H1 (cell line): Measurements from ENCODE around the gene ALDH1B1. TPM values are rescaled to one million over a fixed set of nuclear protein-coding genes. Genes with fewer than 3 reads are reported as not detected.

Experiments used
- ASH2L ChIP-seq: fragments of 200-600, 300-600 bp; sonication (generic); IDR thresholded peaks from one replicate; pipeline ENCODE4 v1.7.1; 2017; ENCODE audit warnings: low read length
- BCL11A ChIP-seq, 2 experiments: IDR thresholded peaks; one replicate each; pipeline ENCODE4 v1.6.1; 2011; ENCODE audit warnings: low read depth in 2 of 2, low read length in 2 of 2, mild to moderate bottlenecking in 2 of 2
- E2F6 ChIP-seq: IDR thresholded peaks from 2 replicates; pipeline ENCODE4 v1.6.1; 2012; ENCODE audit warnings: inconsistent platforms
- HDAC2 ChIP-seq, 2 experiments: fragments of 300-600 bp in 1 of 2; sonication (generic) in 1 of 2; IDR thresholded peaks; 2 replicates each; pipeline ENCODE4 v1.6.1; 2011 to 2012; ENCODE audit warnings: low read depth in 2 of 2, low read length in 2 of 2, mild to moderate bottlenecking in 2 of 2, moderate library complexity in 2 of 2, borderline replicate concordance in 1 of 2, inconsistent platforms in 1 of 2
- HDAC6 ChIP-seq: IDR thresholded peaks from one replicate; pipeline ENCODE4 v1.7.1; 2012; ENCODE audit warnings: low read depth, mild to moderate bottlenecking, inconsistent platforms, low read length, moderate library complexity
- POLR2AphosphoS5 ChIP-seq: IDR thresholded peaks from 2 replicates; pipeline ENCODE4 v1.6.1; 2011; ENCODE audit warnings: low read depth, low read length
- RAD21 ChIP-seq, 2 experiments: IDR thresholded peaks in 1 of 2; conservative IDR thresholded peaks in 1 of 2; 2 replicates each; pipeline ENCODE4 v1.6.1; 2011; ENCODE audit warnings: low read depth in 2 of 2, low read length in 2 of 2, improper control_type of control experiment in 1 of 2, inconsistent platforms in 1 of 2, mild to moderate bottlenecking in 1 of 2, moderate library complexity in 1 of 2
- RNF2 ChIP-seq: fragments of 200-900, 300-1000 bp; sonication (generic); IDR thresholded peaks from 2 replicates; pipeline ENCODE4 v1.7.1; 2016; ENCODE audit warnings: borderline replicate concordance, low read depth, mild to moderate bottlenecking, antibody characterized with exemption, low read length; ENCODE audit not compliant: poor library complexity, severe bottlenecking; ENCODE audit errors: missing control alignments
- RXRA ChIP-seq: IDR thresholded peaks from 2 replicates; pipeline ENCODE4 v1.6.1; 2011; ENCODE audit warnings: low read depth, mild to moderate bottlenecking, low read length, moderate library complexity; ENCODE audit not compliant: insufficient read depth
- SP1 ChIP-seq: IDR thresholded peaks from 2 replicates; pipeline ENCODE4 v1.6.1; 2011; ENCODE audit warnings: low read depth, low read length
- SRF ChIP-seq: IDR thresholded peaks from 2 replicates; pipeline ENCODE4 v1.6.1; 2011; ENCODE audit warnings: mild to moderate bottlenecking, low read depth, low read length, moderate library complexity
- YY1 ChIP-seq: IDR thresholded peaks from 2 replicates; pipeline ENCODE4 v1.6.1; 2011; ENCODE audit warnings: low read depth, mild to moderate bottlenecking, low read length
- polyA plus RNA-seq, 7 experiments: library from polyadenylated mRNA; depleted of rRNA in 3 of 7; stranded (reverse) in 5 of 7; unstranded in 2 of 7; fragments of >200 nt in 5 of 7; fragments of 200-250 nt in 2 of 7; gene quantifications; 1 replicate in 5 of 7; 2 replicates in 1 of 7; 4 replicates in 1 of 7; pipeline versions ENCODE4 v1.2.1 to v1.2.3, GENCODE V29; 2011 to 2013; ENCODE audit warnings: missing spikeins in 2 of 7, mixed read lengths in 2 of 7
- total RNA-seq: library from RNA; stranded (reverse); fragmentation: NEBNext Ultra II Directional; extraction: Animal tissue kit (Norgen Biotek cat#: 25700); gene quantifications from 2 replicates; pipeline ENCODE4 v1.2.1, GENCODE V29; 2021

Gene ALDH1B1
- total and polyA plus RNA-seq, 2 of the 8 experiments (the other 6 are each of a cell fraction or from before 2014, with no cell fraction given) = 41.6 to 78.7 TPM

- TF ChIP-seq BCL11A (IDR thresholded peaks at IDR 0.05; ENCODE audit: low read depth in 2 of 2, low read length in 2 of 2) (no peak), SP1 (no peak), E2F6 (no peak), YY1 (no peak), POLR2AphosphoS5 (no peak), ASH2L (no peak), HDAC6 (no peak), SRF (no peak), HDAC2 (IDR thresholded peaks at IDR 0.05; ENCODE audit: borderline replicate concordance in 1 of 2, low read depth in 2 of 2, low read length in 2 of 2) (no peak), RXRA (no peak), RNF2 (no peak), RAD21 (IDR thresholded peaks at IDR 0.05 in 1 of 2, conservative IDR thresholded peaks at IDR 0.05 in 1 of 2; ENCODE audit: low read depth in 2 of 2, low read length in 2 of 2) (no peak)
These were observed 47.8 kb upstream of the ALDH1B1 start (continued) for GRCh38 chr9:38344566-38345324.
